ENCODE measurements around the gene RPL39. TPM values are rescaled to one million over a fixed set of nuclear protein-coding genes. Genes with fewer than 3 reads are reported as not detected.

Gene RPL39
- total RNA-seq = 7,919 and 13,177 TPM in 2 replicates

DNA sequence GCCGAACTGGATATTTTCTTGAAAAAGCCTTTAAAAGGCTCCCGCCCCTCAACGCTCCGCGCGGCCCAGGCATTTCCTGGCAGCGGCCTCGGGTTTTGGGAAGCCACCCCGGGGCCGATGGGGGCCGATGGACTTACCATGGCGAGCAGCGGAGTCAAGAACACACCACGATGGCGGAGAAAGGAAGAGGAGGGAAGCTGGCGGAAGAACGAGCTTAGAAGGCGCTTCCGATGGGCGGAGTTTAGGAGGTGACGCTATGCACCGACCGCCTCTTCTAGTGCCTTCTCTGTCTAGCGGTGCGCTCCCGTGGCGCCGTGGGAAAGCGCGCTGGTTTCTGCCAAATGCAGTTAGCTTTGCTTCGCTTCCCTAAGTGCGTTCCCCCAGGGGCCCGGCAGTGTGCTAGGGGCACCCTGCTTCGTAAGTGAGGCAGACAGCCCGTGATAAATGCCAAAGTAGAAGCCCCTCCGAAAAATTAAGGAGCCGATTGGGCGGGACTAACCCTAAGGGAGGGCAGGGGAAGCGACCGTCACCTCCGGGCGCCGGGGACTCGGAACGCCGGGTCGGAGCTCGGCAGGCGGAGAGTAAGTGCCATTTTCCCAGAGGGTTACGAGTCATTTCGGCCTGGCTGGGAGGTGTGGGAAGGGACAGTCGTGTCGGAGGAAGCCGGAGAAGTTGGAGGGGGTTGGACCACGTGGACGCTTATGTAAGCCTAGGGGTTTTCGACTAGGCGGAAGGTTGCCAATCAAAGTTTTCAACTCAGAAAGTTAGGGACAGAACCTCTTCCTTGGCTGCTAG is at the start of gene RPL39:
TSS of gene RPL39 (minus strand) at position 194 of the 795 bp plus-strand sequence. CDS start at position 140, 54 bp downstream.

DNA sequence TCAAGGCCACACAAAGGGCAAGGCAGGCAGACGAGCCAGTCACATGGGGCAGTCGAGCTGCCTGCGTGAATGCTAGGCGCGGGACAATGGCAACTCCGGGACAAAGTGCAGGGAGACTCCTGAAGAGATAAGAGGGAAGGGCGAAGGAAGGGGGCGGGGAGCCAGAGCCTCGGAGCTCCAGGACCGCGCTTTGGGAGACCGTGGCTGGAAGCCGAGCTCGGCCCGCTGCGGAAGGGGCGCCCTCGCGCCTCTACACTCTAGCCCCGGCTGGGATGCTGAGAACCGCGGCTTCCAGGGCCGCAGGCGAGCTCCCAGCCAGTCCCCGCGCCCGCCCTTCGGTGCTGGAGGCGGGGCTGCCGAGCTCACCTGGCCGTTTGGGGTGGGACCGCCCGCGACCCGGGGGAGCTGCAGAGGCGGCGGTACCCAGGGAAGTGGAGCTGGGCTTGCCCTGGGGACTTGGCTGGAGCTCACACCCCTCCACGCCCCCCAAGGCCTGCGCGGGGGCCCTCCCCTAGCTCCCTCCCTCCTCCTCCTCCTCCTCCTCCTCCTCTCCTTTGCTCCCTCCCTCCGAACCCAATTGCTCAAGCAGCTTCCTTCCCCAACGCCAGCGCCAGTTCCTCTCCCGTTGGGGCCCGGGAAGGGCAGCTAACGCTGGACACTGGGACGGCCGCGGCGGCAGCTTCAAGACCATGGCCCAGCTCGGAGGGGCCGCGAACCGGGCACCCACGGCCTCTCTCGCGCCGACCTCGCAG is 33.3 kb downstream of the RPL39 start, which contains the start of gene SOWAHD:
TSS of gene SOWAHD (plus strand) at position 610 of the 752 bp plus-strand sequence. CDS start at position 690, 80 bp downstream.

Other genes with a start within 250 kb of the RPL39 start
- gene STEEP1, start 226.2 kb downstream of the RPL39 start, total RNA-seq = 42.4 and 42.7 TPM in 2 replicates
- gene UBE2A, start 217.1 kb downstream of the RPL39 start, total RNA-seq = 19.5 and 21.1 TPM in 2 replicates
- 3.6 and 7.0 TPM in 2 replicates for gene NKRF, start 185.2 kb downstream of the RPL39 start, total RNA-seq
- gene SEPTIN6, start 98.5 kb downstream of the RPL39 start, total RNA-seq = 2.8 and 7.5 TPM in 2 replicates
- gene SOWAHD, start 33.0 kb downstream of the RPL39 start, total RNA-seq = 0.24 and 0.43 TPM in 2 replicates
- 0.43 and 1.7 TPM in 2 replicates for gene UPF3B, start 61.3 kb upstream of the RPL39 start, total RNA-seq
- 14.7 and 16.8 TPM in 2 replicates for gene RNF113A, start 80.1 kb upstream of the RPL39 start, total RNA-seq
- 38.2 and 53.5 TPM in 2 replicates for gene NDUFA1, start 80.2 kb upstream of the RPL39 start, total RNA-seq
- 0.64 TPM in 1 of 2 replicates, not detected in the other for gene AKAP14, start 104.3 kb upstream of the RPL39 start, total RNA-seq
- gene NKAP, start 152.1 kb upstream of the RPL39 start, total RNA-seq = 2.9 and 4.0 TPM in 2 replicates

Data from tracheal epithelial cell (primary cell).